K562 (cell line): ENCODE results near the gene ISG20L2. TPM values are rescaled to one million over a fixed set of nuclear protein-coding genes. Genes with fewer than 3 reads are reported as not detected.

Source experiments
- ADNP ChIP-seq: fragments of 200-800 bp; sonication (Bioruptor generic); IDR thresholded peaks from 2 replicates; pipeline ENCODE4 v1.6.1; 2016; ENCODE audit warnings: missing genetic modification characterization, missing compliant biosample characterization
- ATF7 ChIP-seq: fragments of 450-650 bp; IDR thresholded peaks from 2 replicates; pipeline ENCODE4 v1.7.1; 2014; ENCODE audit warnings: mild to moderate bottlenecking, moderate library complexity
- BCOR ChIP-seq: fragments of 450-650 bp; IDR thresholded peaks from 2 replicates; pipeline ENCODE4 v1.6.1; 2016
- C11orf30 ChIP-seq: fragments of 450-650 bp; IDR thresholded peaks from 2 replicates; pipeline ENCODE4 v1.6.1; 2016; ENCODE audit warnings: low read depth, mild to moderate bottlenecking
- CBFA2T2 ChIP-seq: fragments of 450-650 bp; conservative IDR thresholded peaks from 2 replicates; pipeline ENCODE4 v1.6.1; 2017; ENCODE audit warnings: mild to moderate bottlenecking
- CBFA2T3 ChIP-seq: fragments of 450-650 bp; IDR thresholded peaks from 2 replicates; pipeline ENCODE4 v1.6.1; 2017
- CEBPB ChIP-seq: fragments of 450-650 bp; IDR thresholded peaks from 2 replicates; pipeline ENCODE4 v1.6.1; 2016; ENCODE audit warnings: missing genetic modification characterization, missing compliant biosample characterization
- CXXC5 ChIP-seq: fragments of 250-450 bp; sonication (Bioruptor Pico); IDR thresholded peaks from 2 replicates; pipeline ENCODE4 v1.8.0; 2022; ENCODE audit warnings: inconsistent platforms, mild to moderate bottlenecking, moderate library complexity
- EGR1 ChIP-seq: fragments of 450-650 bp; conservative IDR thresholded peaks from 2 replicates; pipeline ENCODE4 v1.6.1; 2017; ENCODE audit warnings: mild to moderate bottlenecking
- EP300 ChIP-seq: IDR thresholded peaks from 2 replicates; pipeline ENCODE4 v1.6.1; 2012; ENCODE audit warnings: low read length, improper control_type of control experiment
- KDM1A ChIP-seq, 2 experiments: fragments of 450-650 bp; IDR thresholded peaks; 2 replicates each; pipeline ENCODE4 v1.6.1; 2016; ENCODE audit warnings: mild to moderate bottlenecking in 2 of 2
- MTA3 ChIP-seq: fragments of 450-650 bp; formaldehyde crosslinking; IDR thresholded peaks from 2 replicates; pipeline ENCODE4 v1.6.1; 2017; ENCODE audit warnings: mild to moderate bottlenecking, borderline replicate concordance
- POLR2H ChIP-seq: IDR thresholded peaks from 2 replicates; pipeline ENCODE4 v1.6.1; 2016; ENCODE audit warnings: missing genetic modification characterization, low read depth, mild to moderate bottlenecking, control low read depth, missing compliant biosample characterization, moderate library complexity
- POLR3A ChIP-seq: IDR thresholded peaks from 2 replicates; pipeline ENCODE4 v1.6.1; 2011; ENCODE audit warnings: borderline replicate concordance, mild to moderate bottlenecking, moderate library complexity; ENCODE audit not compliant: insufficient read length, insufficient read depth; ENCODE audit errors: extremely low read depth
- RAD51 ChIP-seq: fragments of 450-650 bp; IDR thresholded peaks from 2 replicates; pipeline ENCODE4 v1.7.1; 2016; ENCODE audit warnings: low read depth, mild to moderate bottlenecking, borderline replicate concordance
- SMARCE1 ChIP-seq: fragments of 450-650 bp; IDR thresholded peaks from 2 replicates; pipeline ENCODE4 v1.7.1; 2016; ENCODE audit warnings: mild to moderate bottlenecking
- TAL1 ChIP-seq: fragments of 450-650 bp; IDR thresholded peaks from 2 replicates; pipeline ENCODE4 v1.6.1; 2016; ENCODE audit warnings: mild to moderate bottlenecking
- TBP ChIP-seq: optimal IDR thresholded peaks from 2 replicates; pipeline ENCODE3; 2011; ENCODE audit warnings: low read depth, low read length, improper control_type of control experiment
- TCF3 ChIP-seq: sonication (generic); formaldehyde crosslinking; IDR thresholded peaks from 2 replicates; pipeline ENCODE4 v1.4.0; 2020; ENCODE audit warnings: mild to moderate bottlenecking, missing genetic modification reagents
- TRIM24 ChIP-seq, 2 experiments: fragments of 450-650 bp; IDR thresholded peaks; 2 replicates each; pipeline ENCODE4 v1.6.1; 2016
- TRIM28 ChIP-seq: fragments of 450-650 bp; IDR thresholded peaks from 2 replicates; pipeline ENCODE4 v1.6.1; 2017
- ZNF384 ChIP-seq: IDR thresholded peaks from 2 replicates; pipeline ENCODE4 v1.6.1; 2012; ENCODE audit warnings: low read depth, low read length, improper control_type of control experiment
- ZNF766 ChIP-seq: fragments of 200-800 bp; sonication (Bioruptor generic); conservative IDR thresholded peaks from 2 replicates; pipeline ENCODE4 v1.6.1; 2016; ENCODE audit warnings: missing genetic modification characterization, missing compliant biosample characterization
- polyA plus RNA-seq, 8 experiments: library from polyadenylated mRNA; depleted of rRNA in 4 of 8; stranded (reverse) in 5 of 8; unstranded in 3 of 8; fragments of >200 nt; fragmentation: Nextera tagmentation in 2 of 8; fragmentation: Illumina TruSeq in 1 of 8; extraction: Ambion mirVana in 2 of 8; extraction: Trizol in 1 of 8; gene quantifications; 2 replicates each; pipeline versions ENCODE4 v1.2.1 to v1.2.3, GENCODE V29; 2011 to 2014; ENCODE audit warnings: inconsistent platforms in 1 of 8, missing spikeins in 1 of 8
- total RNA-seq, 7 experiments: library from RNA; depleted of rRNA in 6 of 7; stranded (reverse); fragments of >200 nt in 6 of 7; fragmentation: Illumina TruSeq in 2 of 7; extraction: Trizol in 2 of 7; gene quantifications; 2 replicates each; pipeline versions ENCODE4 v1.2.1 to v1.2.3, GENCODE V29; 2011 to 2021; ENCODE audit warnings: low replicate concordance in 1 of 7

ISG20L2 gene
- total and polyA plus RNA-seq, 9 of the 15 experiments (the other 6 are each of a cell fraction or from before 2014, with no cell fraction given), result 21.3 to 130 (median 50.3) TPM

DNA sequence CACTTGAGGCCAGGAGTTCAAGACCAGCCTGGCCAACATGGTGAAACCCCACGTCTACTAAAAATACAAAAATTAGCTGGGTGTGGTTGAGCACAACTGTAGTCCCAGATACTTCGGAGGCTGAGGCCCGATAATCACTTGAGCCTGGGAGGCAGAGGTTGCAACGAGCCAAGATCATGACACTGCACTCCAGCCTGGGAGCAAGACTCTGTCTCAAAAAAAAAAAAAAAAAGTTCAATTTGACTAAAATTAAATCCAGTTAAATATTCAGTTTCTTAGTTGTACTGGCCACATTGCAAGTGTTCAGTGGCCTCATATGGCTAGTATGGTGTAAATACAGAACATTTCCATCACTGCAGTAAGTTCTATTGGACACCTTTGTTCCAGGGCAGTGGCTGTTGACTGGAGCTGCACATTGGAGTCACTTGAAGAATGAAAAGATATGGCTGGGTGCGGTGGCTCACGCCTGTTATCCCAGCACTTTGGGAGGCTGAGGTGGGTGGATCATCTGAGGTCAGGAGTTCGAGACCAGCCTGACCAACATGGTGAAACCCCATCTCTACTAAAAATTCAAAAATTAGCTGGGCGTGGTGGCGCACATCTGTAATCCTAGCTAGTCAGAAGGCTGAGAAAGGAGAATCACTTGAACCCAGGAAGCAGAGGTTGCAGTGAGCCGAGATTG is 29.1 kb upstream of the ISG20L2 start (continued):
- TF ChIP-seq MTA3 (peak; percentile 49; the same call in 1 of the 2 replicates), BCOR (peak; percentile 77; the same call in 1 of the 2 replicates), C11orf30 (peak; percentile 75), RAD51 (0 out of 2 replicates have a peak, but pooled peaks have one; percentile 13), KDM1A (IDR thresholded peaks at IDR 0.05) (peak; percentile 19 to 74; a peak in 3 of 4 replicates), EP300 (peak; percentile 48; the same call in 1 of the 2 replicates), ZNF766 (0 out of 2 replicates have a peak, but pooled peaks have one; percentile 43), CEBPB (tag) (peak; percentile 86), CBFA2T3 (peak; percentile 63), CBFA2T2 (peak; percentile 42; the same call in 1 of the 2 replicates), TAL1 (peak; percentile 40; the same call in 1 of the 2 replicates), POLR2H (tag) (0 out of 2 replicates have a peak, but pooled peaks have one; percentile 20), ZNF384 (peak; percentile 85), TRIM24 (IDR thresholded peaks at IDR 0.05) (peak in 1 of 2 experiments; percentile 3; a peak in 1 of 4 replicates), TBP (peak; percentile 81), ATF7 (peak; percentile 22; the same call in 1 of the 2 replicates), CXXC5 (peak; percentile 24; the same call in 1 of the 2 replicates), TCF3 (CRISPR knock-in tag) (peak; percentile 51), POLR3A (peak; percentile 26), EGR1 (peak; percentile 73), TRIM28 (peak; percentile 29; the same call in 1 of the 2 replicates), ADNP (peak; percentile 54), SMARCE1 (peak; percentile 40; the same call in 1 of the 2 replicates)
